Mesothelial cell of epicardium (in vitro differentiated cells): ENCODE results near the gene SPHK2. TPM values are rescaled to one million over a fixed set of nuclear protein-coding genes. Genes with fewer than 3 reads are reported as not detected.
A peak's percentile ranks its signal among the peaks of the same experiment; 100 is the strongest.
"Not testable (repeated sequence)": the region's sequence is repeated elsewhere in the genome, so short reads cannot be mapped to it uniquely, and the experiment has no call there.

Experiments used
- DNase-seq, 2 experiments: peaks; one replicate each; pipeline ENCODE4 v3.0.0; 2021; ENCODE audit warnings: low spot score in 2 of 2; ENCODE audit not compliant: unreplicated experiment in 2 of 2
- H3K27ac Mint-ChIP-seq: 2 replicates; pipeline ENCODE4 v1.8.0; 2021; ENCODE audit warnings: mixed read lengths
- H3K27me3 Mint-ChIP-seq: 2 replicates; pipeline ENCODE4 v1.8.0; 2021; ENCODE audit warnings: low read depth, mixed read lengths
- H3K36me3 Mint-ChIP-seq: 2 replicates; pipeline ENCODE4 v1.8.0; 2021; ENCODE audit warnings: mixed read lengths
- H3K4me1 Mint-ChIP-seq: 2 replicates; pipeline ENCODE4 v1.8.0; 2021; ENCODE audit warnings: mixed read lengths
- H3K4me3 Mint-ChIP-seq: 2 replicates; pipeline ENCODE4 v1.8.0; 2021; ENCODE audit warnings: mild to moderate bottlenecking, moderate library complexity, mixed read lengths
- H3K9me3 Mint-ChIP-seq: 2 replicates; pipeline ENCODE4 v1.8.0; 2021; ENCODE audit warnings: mixed read lengths
- CTCF ChIP-seq: fragments of 200-600 bp; sonication (generic); IDR thresholded peaks from one replicate; pipeline ENCODE4 v1.5.0; 2021; ENCODE audit warnings: antibody characterized with exemption; ENCODE audit not compliant: unreplicated experiment
- total RNA-seq: library from RNA; stranded (reverse); gene quantifications from 3 replicates; pipeline ENCODE4 v1.2.1, GENCODE V29; 2021

The SPHK2 gene
- total RNA-seq, 1 donor from 2014 or later, result 27.7 TPM

- Mint-ChIP-seq H3K36me3 (peaks cover 3% of the 10 kb centered on the region), H3K4me1 (peaks cover 31% of the 10 kb centered on the region), H3K9me3 (no peaks in the 10 kb centered on the region), H3K4me3 (no peak overlapping the region), H3K27me3 (no peaks in the 10 kb centered on the region), H3K27ac (no peak overlapping the region)
- no peak for DNase-seq
- no peak for TF ChIP-seq CTCF
Observed at GRCh38 chr19:48629297-48629598, 9.9 kb downstream of the SPHK2 start.

- Mint-ChIP-seq H3K27me3 (no peaks in the 10 kb centered on the region), H3K36me3 (peaks cover 3% of the 10 kb centered on the region), H3K27ac (peak overlapping the region; percentile 86), H3K4me1 (peaks cover 31% of the 10 kb centered on the region), H3K9me3 (no peaks in the 10 kb centered on the region), H3K4me3 (peak overlapping the region; percentile 57)
- no peak for DNase-seq
- TF ChIP-seq CTCF, result no peak
Observed at GRCh38 chr19:48629599-48630295, 10.4 kb downstream of the SPHK2 start.

GRCh38 chr19:48630296-48631063 lies 11.2 kb downstream of the SPHK2 start:
- H3K27ac Mint-ChIP-seq, result peak overlapping the region; percentile 86
- peak overlapping the region; percentile 57 for H3K4me3 Mint-ChIP-seq
- H3K4me1 Mint-ChIP-seq, result peaks cover 29% of the 10 kb centered on the region
- no peaks in the 10 kb centered on the region for H3K9me3 Mint-ChIP-seq
- no peak for TF ChIP-seq CTCF
- peaks cover 3% of the 10 kb centered on the region for H3K36me3 Mint-ChIP-seq
- DNase-seq, result peak in 1 of 2 experiments; percentile 61
- no peaks in the 10 kb centered on the region for H3K27me3 Mint-ChIP-seq

GRCh38 chr19:48631225-48631624 lies 11.9 kb downstream of the SPHK2 start:
- H3K27ac Mint-ChIP-seq, result no peak overlapping the region
- no peaks in the 10 kb centered on the region for H3K27me3 Mint-ChIP-seq
- peaks cover 32% of the 10 kb centered on the region for H3K4me1 Mint-ChIP-seq
- no peaks in the 10 kb centered on the region for H3K9me3 Mint-ChIP-seq
- no peak overlapping the region for H3K4me3 Mint-ChIP-seq
- peaks cover 3% of the 10 kb centered on the region for H3K36me3 Mint-ChIP-seq
- no peak for TF ChIP-seq CTCF
- DNase-seq, result no peak

GRCh38 chr19:48632286-48632685 lies 13.0 kb downstream of the SPHK2 start:
- H3K9me3 Mint-ChIP-seq, DNase-seq, H3K4me3 Mint-ChIP-seq, H3K27me3 Mint-ChIP-seq, H3K36me3 Mint-ChIP-seq, H3K27ac Mint-ChIP-seq: not testable (repeated sequence)
- H3K4me1 Mint-ChIP-seq, result peaks cover 32% of the 10 kb centered on the region

GRCh38 chr19:48632692-48633147 lies 13.4 kb downstream of the SPHK2 start:
- no peaks in the 10 kb centered on the region for H3K27me3 Mint-ChIP-seq
- TF ChIP-seq CTCF, result no peak
- H3K4me3 Mint-ChIP-seq, result no peak overlapping the region
- no peak overlapping the region for H3K27ac Mint-ChIP-seq
- peaks cover 3% of the 10 kb centered on the region for H3K36me3 Mint-ChIP-seq
- H3K9me3 Mint-ChIP-seq, result no peaks in the 10 kb centered on the region
- no peak for DNase-seq
- H3K4me1 Mint-ChIP-seq, result peaks cover 34% of the 10 kb centered on the region
